DMS53 (cell line): ENCODE measurements around the gene GNAT1.
"Not testable (repeated sequence)": the region's sequence is repeated elsewhere in the genome, so short reads cannot be mapped to it uniquely, and the experiment has no call there.

Experiments
- DNase-seq: peaks from one replicate; lab custom pipeline; 2025; lab: John Stamatoyannopoulos, UW

The GNAT1 gene

DNA sequence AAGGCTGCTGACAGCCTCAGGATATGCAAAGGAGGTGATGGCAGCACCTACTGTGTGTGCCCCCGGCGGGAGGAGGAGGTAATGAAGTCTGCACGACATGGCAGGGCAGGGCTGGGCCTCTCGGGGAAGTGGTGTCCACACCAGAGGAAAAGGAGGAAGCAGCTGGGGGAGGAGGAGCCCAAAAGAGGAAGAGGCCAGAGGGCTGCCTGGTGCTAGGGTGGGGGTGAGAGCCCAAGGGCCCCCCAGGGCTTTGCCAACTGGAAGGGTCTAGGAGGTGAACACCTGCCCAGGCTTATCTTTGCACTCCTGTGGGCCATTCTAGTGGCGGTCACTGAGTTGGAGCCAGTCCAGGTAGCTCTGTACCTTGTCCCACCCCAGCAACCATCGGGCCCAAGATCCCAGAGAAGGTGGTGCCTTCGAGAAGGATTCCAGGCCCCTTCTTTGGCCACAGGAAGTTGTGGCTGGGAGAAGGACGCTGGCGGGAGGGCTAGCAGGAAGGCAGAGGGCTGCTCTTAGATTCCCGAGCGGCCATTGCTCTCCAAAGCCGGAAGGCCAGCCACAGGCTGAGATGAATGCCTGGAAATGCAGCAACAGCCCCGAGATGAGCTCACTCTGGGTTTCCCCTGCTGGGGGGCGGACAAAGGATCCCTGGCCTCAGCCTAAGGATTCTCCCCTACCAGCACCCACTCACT is 51.6 kb downstream of the GNAT1 start:
- DNase-seq: no peak

DNA sequence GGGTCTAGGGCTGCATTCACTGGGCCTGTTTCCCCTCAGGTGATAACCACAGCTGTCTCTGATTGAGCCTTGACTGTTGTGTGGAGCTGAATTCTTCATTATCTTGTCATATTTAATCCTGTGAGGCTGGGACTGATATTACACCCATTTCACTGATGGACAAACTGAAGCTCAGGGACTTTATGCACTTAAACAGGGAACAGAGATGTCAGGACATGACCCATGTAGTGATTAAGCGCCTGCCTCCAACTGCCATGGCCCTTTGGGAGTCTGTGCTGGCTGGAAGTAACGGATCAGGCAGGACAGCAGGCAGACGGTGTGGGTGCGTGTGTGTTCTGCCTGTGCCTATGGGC is 52.1 kb downstream of the GNAT1 start:
- DNase-seq: no peak

DNA sequence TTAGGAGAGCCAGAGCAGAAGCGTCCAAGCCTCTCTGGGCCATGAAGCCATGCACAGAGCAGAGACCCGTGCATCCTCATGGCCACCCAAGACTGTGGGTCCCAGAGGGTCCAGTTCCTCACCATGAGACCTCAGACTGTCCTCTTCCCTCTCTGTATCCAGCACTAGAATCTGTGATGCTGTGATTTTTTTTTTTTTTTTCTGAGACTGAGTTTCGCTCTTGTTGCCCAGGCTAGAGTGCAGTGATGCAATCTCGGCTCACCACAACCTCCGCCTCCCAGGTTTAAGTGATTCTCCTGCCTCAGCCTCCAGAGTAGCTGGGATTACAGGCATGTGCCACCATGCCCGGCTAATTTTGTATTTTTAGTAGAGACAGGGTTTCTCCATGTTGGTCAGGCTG is 53.4 kb downstream of the GNAT1 start:
- not testable (repeated sequence) for DNase-seq

DNA sequence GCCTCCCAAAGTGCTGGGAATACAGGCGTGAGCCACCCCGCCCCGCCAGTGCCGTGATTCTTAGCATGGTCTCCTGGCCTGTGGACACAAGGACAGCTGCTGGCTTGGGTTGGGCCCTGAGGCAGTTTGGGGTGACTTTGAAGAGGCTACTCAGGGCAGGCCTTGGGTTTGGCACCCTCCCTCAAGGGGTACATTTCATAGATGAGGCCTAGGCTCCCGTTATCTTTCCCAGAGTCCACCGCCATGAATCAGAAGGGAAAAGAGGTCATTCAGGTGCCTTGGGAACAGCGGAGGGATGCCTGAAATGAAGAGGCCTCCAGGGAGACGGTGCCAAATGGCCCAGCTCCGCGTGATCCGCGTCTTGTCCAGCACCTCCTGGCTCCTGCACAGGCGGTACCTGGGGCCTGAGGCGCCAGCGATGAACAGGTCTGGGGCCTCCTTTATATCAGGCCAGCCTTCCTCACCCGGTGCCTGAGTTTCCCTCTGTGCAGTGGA is 53.9 kb downstream of the GNAT1 start:
- DNase-seq: peak; percentile 25

DNA sequence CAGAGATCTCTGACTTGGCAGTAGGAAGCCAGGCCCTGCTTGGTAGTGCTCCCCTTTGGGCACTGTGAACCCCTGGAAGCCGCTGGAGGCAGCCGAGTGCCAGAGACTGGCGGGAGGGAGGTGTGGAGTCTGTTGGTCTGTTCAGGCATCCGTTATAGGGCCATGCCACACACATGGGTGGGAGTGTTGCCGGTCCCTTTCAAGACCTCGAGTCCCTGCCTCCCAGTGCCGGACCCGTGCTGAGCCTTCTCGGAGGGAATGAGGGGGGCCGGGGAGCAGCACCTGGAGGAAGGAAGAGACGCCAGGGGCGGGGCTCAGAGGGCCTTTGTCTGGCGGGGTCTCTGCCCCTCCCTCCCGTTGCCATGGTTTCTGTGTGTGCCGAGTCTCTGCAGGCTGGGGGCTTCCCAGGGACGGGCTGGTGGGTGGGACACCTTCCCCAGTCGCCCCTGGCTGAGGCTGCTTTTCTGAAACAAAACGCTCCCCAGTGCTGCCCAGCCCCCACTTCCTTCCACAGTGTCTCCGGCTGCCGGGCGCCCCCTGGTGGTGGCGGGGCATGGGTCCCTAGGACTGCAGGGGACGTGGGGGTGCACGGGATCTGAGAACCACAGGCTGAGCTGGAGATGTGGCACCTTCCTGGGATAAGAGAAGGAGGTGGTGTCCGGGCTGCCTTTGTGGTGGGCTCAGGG is 54.6 kb downstream of the GNAT1 start:
- peak; percentile 77 for DNase-seq

DNA sequence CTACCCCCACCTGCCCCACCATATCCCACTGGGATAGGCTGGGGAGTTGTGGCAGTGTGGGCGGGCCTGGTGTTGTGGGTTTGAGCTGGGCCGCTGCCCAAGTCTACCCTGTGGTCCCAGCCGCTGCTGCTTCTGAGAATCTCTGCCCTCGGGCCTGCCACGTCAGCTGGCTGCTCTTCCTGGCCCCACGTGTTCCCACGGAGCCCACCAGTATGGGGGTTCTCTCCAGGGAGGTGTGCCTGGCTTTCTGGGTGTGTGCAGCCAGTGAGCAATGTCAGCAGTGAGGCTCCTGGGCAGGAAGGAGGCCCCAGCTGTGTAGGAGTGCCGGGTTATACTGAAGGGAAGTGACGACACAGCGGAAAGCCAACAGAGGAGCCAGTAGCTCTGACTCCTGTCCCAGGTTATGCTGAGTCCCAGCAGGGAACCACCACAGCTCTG is 55.1 kb downstream of the GNAT1 start:
- DNase-seq: peak; percentile 29
